SK-N-SH (cell line): ENCODE results near the gene DPEP1.
A peak's percentile ranks its signal among the peaks of the same experiment; 100 is the strongest.

ENCODE experiments used
- EP300 ChIP-seq, 2 experiments: IDR thresholded peaks; 2 replicates each; pipeline versions ENCODE4 v1.4.0 to v1.6.1; 2012; ENCODE audit warnings: borderline replicate concordance in 1 of 2, low read depth in 1 of 2, low read length in 1 of 2
- FOXM1 ChIP-seq: IDR thresholded peaks from 2 replicates; pipeline ENCODE4 v1.4.0; 2012; ENCODE audit warnings: low read depth, mild to moderate bottlenecking
- YY1 ChIP-seq: IDR thresholded peaks from 2 replicates; pipeline ENCODE4 v1.4.0; 2012; ENCODE audit warnings: low read depth, mild to moderate bottlenecking

DNA sequence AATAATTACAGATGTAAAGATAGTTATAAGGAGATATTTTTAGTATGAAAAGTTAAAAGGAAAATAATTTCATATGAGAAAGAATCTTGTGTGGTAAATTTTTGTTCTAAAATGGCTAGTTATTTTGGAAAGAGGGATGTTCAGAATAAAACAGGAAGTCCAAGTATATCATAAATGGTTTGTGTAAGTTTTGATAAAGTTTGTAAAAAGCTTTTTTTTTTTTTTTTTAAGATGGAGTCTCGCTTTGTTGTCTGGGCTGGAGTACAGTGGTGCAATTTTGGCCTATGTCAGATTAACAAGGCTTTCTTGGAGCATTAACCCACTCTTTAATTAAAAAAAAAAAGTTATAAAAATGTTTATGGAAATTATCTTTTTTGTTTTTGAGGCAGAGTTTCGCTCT is 64.8 kb downstream of the DPEP1 start:
- TF ChIP-seq YY1 (peak; percentile 33; the same call in 1 of the 2 replicates), EP300 (IDR thresholded peaks at IDR 0.05; ENCODE audit: borderline replicate concordance in 1 of 2, low read depth in 1 of 2, low read length in 1 of 2) (no peak), FOXM1 (no peak)
